HepG2 (cell line): ENCODE measurements around the gene TRIO. TPM values are rescaled to one million over a fixed set of nuclear protein-coding genes. Genes with fewer than 3 reads are reported as not detected.

Experiments used
- ATAC-seq: fragments of 200-7000 bp; cut with Tn5 transposase; 3 replicates; pipeline ENCODE4 v1.9.1; 2020; ENCODE audit warnings: mild to moderate bottlenecking, moderate library complexity
- BruUV-seq: library from RNA; stranded (reverse); fragments of 400-500 nt; replicated peaks from 2 replicates; lab custom pipeline; 2021; lab: Mats Ljungman, UMichigan
- CTCF ChIA-PET: fragments of 300-600 bp; formaldehyde crosslinking; extraction: SDS; loops from one replicate; lab custom pipeline; 2021; ENCODE audit warnings: low total read pairs, inconsistent platforms, low intra/inter-chr PET ratio; lab: Yijun Ruan, JAX
- POLR2A ChIA-PET: fragments of 350-600 bp; sonication (Branson Sonifier 250); formaldehyde crosslinking; loops from one replicate; lab custom pipeline; 2020; ENCODE audit warnings: antibody characterized with exemption, inconsistent platforms; lab: Yijun Ruan, JAX
- DNase-seq: peaks from one replicate; pipeline ENCODE4 v3.0.0-alpha.2; 2015; ENCODE audit warnings: low spot score
- FAIRE-seq: peaks from 3 replicates; lab custom pipeline; 2011; peaks lifted over from hg19 to GRCh38; lab: Jason Lieb, UNC
- H2AFZ ChIP-seq: one replicate; pipeline ENCODE4 v1.6.1; 2011; ENCODE audit warnings: low read length, inconsistent platforms
- H3K27ac ChIP-seq: fragments of 300-600 bp; 3 replicates; pipeline ENCODE4 v1.8.0; 2011; ENCODE audit warnings: mixed run types, mild to moderate bottlenecking, mixed read lengths, low read length, inconsistent platforms; ENCODE audit not compliant: insufficient read depth; ENCODE audit errors: extremely low read length
- H3K27me3 ChIP-seq, 2 experiments: fragments of 200-600 bp in 1 of 2; 2 replicates in 1 of 2; 3 replicates in 1 of 2; pipeline versions ENCODE4 v1.6.0 to v1.8.0; 2011; ENCODE audit warnings: low read length in 2 of 2, mild to moderate bottlenecking in 2 of 2, moderate library complexity in 2 of 2, inconsistent platforms in 1 of 2; ENCODE audit not compliant: insufficient read depth in 2 of 2, control insufficient read depth in 1 of 2
- H3K36me3 ChIP-seq, 2 experiments: fragments of 200-600 bp in 1 of 2; replicated peaks in 1 of 2; 2 replicates in 1 of 2; 3 replicates in 1 of 2; pipeline versions ENCODE4 v1.5.1 to v1.8.0; 2011; ENCODE audit warnings: low read length in 2 of 2, inconsistent platforms in 1 of 2; ENCODE audit not compliant: insufficient read depth in 2 of 2, control insufficient read depth in 1 of 2
- H3K4me1 ChIP-seq: 2 replicates; pipeline ENCODE4 v1.5.1; 2012; ENCODE audit warnings: low read length, inconsistent platforms; ENCODE audit not compliant: insufficient read depth
- H3K4me2 ChIP-seq: 2 replicates; pipeline ENCODE4 v1.6.0; 2011; ENCODE audit warnings: low read depth, low read length, inconsistent platforms
- H3K4me3 ChIP-seq, 3 experiments: fragments of 200-600 bp in 1 of 3; sonication (generic), shearing (Covaris generic) in 1 of 3; replicated peaks in 1 of 3; 2 replicates each; pipeline ENCODE4 v1.5.1; 2011 to 2016; ENCODE audit warnings: low read length in 3 of 3, inconsistent platforms in 2 of 3, low read depth in 2 of 3, mild to moderate bottlenecking in 2 of 3, control low read depth in 1 of 3, mixed read lengths in 1 of 3; ENCODE audit not compliant: insufficient read depth in 1 of 3
- H3K79me2 ChIP-seq: one replicate; pipeline ENCODE4 v1.6.1; 2011; ENCODE audit warnings: low read length, inconsistent platforms; ENCODE audit not compliant: insufficient read depth
- H3K9ac ChIP-seq: 2 replicates; pipeline ENCODE4 v1.6.0; 2011; ENCODE audit warnings: mild to moderate bottlenecking, low read depth, low read length, inconsistent platforms; ENCODE audit not compliant: insufficient read depth
- H3K9me3 ChIP-seq: 2 replicates; pipeline ENCODE4 v1.5.1; 2012; ENCODE audit warnings: mild to moderate bottlenecking, low read length
- H4K20me1 ChIP-seq: 2 replicates; pipeline ENCODE4 v1.6.0; 2011; ENCODE audit warnings: inconsistent platforms, mild to moderate bottlenecking, low read length, moderate library complexity; ENCODE audit not compliant: insufficient read depth
- GMEB1 ChIP-seq: sonication (generic); formaldehyde crosslinking; IDR thresholded peaks from 2 replicates; pipeline ENCODE4 v1.5.1; 2020; ENCODE audit warnings: missing genetic modification reagents, mild to moderate bottlenecking, borderline replicate concordance
- HHEX ChIP-seq: IDR thresholded peaks from 2 replicates; pipeline ENCODE4 v1.6.1; 2016; ENCODE audit warnings: control low read depth
- KDM4B ChIP-seq: sonication (generic); formaldehyde crosslinking; IDR thresholded peaks from 2 replicates; pipeline ENCODE4 v1.4.0; 2020; ENCODE audit warnings: missing genetic modification reagents
- MAF1 ChIP-seq: sonication (generic); formaldehyde crosslinking; IDR thresholded peaks from 2 replicates; pipeline ENCODE4 v1.5.0; 2020; ENCODE audit warnings: missing genetic modification reagents, borderline replicate concordance
- MAFK ChIP-seq, 2 experiments: IDR thresholded peaks in 1 of 2; conservative IDR thresholded peaks in 1 of 2; 2 replicates each; pipeline ENCODE4 v1.6.1; 2011; ENCODE audit warnings: improper control_type of control experiment in 2 of 2, low read length in 2 of 2
- MIER3 ChIP-seq: IDR thresholded peaks from 2 replicates; pipeline ENCODE4 v1.6.1; 2016; ENCODE audit warnings: missing compliant biosample characterization, borderline replicate concordance
- MTF2 ChIP-seq: sonication (generic); formaldehyde crosslinking; IDR thresholded peaks from 2 replicates; pipeline ENCODE4 v1.5.0; 2020; ENCODE audit warnings: missing genetic modification reagents, borderline replicate concordance
- NR3C1 ChIP-seq: sonication (generic); formaldehyde crosslinking; IDR thresholded peaks from 2 replicates; pipeline ENCODE4 v1.4.0; 2020; ENCODE audit warnings: missing genetic modification reagents
- ZBTB37 ChIP-seq: sonication (generic); formaldehyde crosslinking; IDR thresholded peaks from 2 replicates; pipeline ENCODE4 v1.4.0; 2020; ENCODE audit warnings: mild to moderate bottlenecking, missing genetic modification reagents
- ZNF232 ChIP-seq: sonication (generic); formaldehyde crosslinking; IDR thresholded peaks from 2 replicates; pipeline ENCODE4 v1.4.0; 2020; ENCODE audit warnings: missing genetic modification reagents, borderline replicate concordance
- ZNF276 ChIP-seq: sonication (generic); formaldehyde crosslinking; IDR thresholded peaks from 2 replicates; pipeline ENCODE4 v1.4.0; 2020; ENCODE audit warnings: mild to moderate bottlenecking, low read depth, missing genetic modification reagents
- ZNF460 ChIP-seq: sonication (generic); formaldehyde crosslinking; IDR thresholded peaks from 2 replicates; pipeline ENCODE4 v1.5.1; 2020; ENCODE audit warnings: missing genetic modification reagents, mild to moderate bottlenecking, borderline replicate concordance
- ZNF790 ChIP-seq: sonication (generic); formaldehyde crosslinking; IDR thresholded peaks from 2 replicates; pipeline ENCODE4 v1.8.0; 2022; ENCODE audit warnings: missing genetic modification reagents, mild to moderate bottlenecking, borderline replicate concordance
- ZNF816 ChIP-seq: sonication (generic); formaldehyde crosslinking; IDR thresholded peaks from 2 replicates; pipeline ENCODE4 v1.8.0; 2022; ENCODE audit warnings: missing genetic modification reagents, mild to moderate bottlenecking, borderline replicate concordance
- WGBS: methylation state at CpG from one replicate; pipeline ENCODE4 v1.1.6; 2017; ENCODE audit warnings: low lambda C conversion rate; 5-methylcytosine and 5-hydroxymethylcytosine counted together
- in situ Hi-C: cut with HindIII; loops from 2 replicates; pipeline ENCODE4 v1.10.0; 2017; ENCODE audit warnings: low pct_unique_long_range_greater_than_20kb; ENCODE audit not compliant: extremely low pct_ligation_motif_present
- intact Hi-C: fragments of 100-400 bp; cut with micrococcal nuclease; formaldehyde crosslinking; loops from one replicate; pipeline ENCODE4 v1.10.0; 2022; ENCODE audit not compliant: unreplicated experiment
- polyA plus RNA-seq, 8 experiments: library from polyadenylated mRNA; depleted of rRNA in 3 of 8; stranded (reverse) in 7 of 8; unstranded in 1 of 8; fragments of >200 nt; fragmentation: Illumina TruSeq in 4 of 8; extraction: Trizol in 4 of 8; gene quantifications; 2 replicates each; pipeline versions ENCODE4 v1.2.1 to v1.2.3, GENCODE V29; 2011 to 2016; ENCODE audit warnings: low read depth in 4 of 8, missing spikeins in 1 of 8, mixed read lengths in 1 of 8; ENCODE audit not compliant: insufficient read depth in 1 of 8
- total RNA-seq, 5 experiments: library from RNA; depleted of rRNA; stranded (reverse); fragments of >200 nt; fragmentation: Illumina TruSeq; extraction: Trizol; gene quantifications; 2 replicates each; pipeline ENCODE4 v1.2.3, GENCODE V29; 2016; ENCODE audit warnings: low read depth in 1 of 5
- TF ChIP-seq, protein P1 (sequence below): sonication (generic); formaldehyde crosslinking; IDR thresholded peaks from 2 replicates; pipeline ENCODE4 v1.4.0; 2020; ENCODE audit warnings: mild to moderate bottlenecking, missing genetic modification reagents

TRIO gene
- total and polyA plus RNA-seq, 2 of the 13 experiments (the other 11 are each of a cell fraction or from before 2014, with no cell fraction given) = 45.2 to 45.9 TPM

DNA sequence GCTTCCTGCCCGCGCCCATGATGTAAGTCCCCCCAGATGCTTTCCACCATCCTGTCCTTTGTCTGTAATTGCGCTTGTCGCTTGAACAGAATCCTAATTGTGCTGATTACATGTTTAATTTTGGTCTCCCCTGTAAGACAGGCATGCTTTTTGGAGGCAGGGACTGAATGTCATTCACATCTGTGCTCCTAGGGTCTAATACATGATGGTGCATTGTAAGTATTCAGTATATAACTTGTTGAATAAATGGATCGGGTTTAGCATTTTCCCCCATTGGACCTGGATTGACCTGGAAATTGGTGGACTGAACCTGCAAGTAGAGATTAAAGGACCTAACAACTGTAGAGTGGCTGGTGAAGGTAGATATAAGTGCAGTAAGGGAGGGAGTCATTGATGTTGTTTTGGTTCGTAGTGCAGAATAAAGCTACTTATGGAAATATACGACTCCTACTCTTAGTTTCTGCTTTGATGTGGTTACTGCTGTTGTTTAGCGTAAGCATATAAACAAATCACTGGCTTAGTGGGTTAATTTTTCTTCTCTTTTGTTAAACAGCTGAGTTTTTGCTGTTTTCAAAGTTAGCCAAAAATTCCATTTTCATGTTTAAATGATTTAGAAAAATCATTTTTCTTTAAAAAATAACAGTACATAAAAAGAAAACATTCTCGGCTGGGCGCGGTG lies 57.3 kb downstream of the TRIO start (continued):
- TF ChIP-seq MAFK (conservative IDR thresholded peaks at IDR 0.05 in 1 of 2, IDR thresholded peaks at IDR 0.05 in 1 of 2; ENCODE audit: low read length in 2 of 2) (no peak), KDM4B (CRISPR knock-in tag) (no peak), ZNF232 (no peak), ZNF790 (CRISPR knock-in tag) (no peak), MTF2 (no peak), ZNF460 (CRISPR knock-in tag) (no peak), ZBTB37 (no peak), NR3C1 (CRISPR knock-in tag) (no peak), MIER3 (CRISPR knock-in tag) (no peak)
- TF ChIP-seq, protein P1, sequence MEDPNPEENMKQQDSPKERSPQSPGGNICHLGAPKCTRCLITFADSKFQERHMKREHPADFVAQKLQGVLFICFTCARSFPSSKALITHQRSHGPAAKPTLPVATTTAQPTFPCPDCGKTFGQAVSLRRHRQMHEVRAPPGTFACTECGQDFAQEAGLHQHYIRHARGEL (CRISPR knock-in tag) = no peak
- TF ChIP-seq, all 625 proteins: peak for 0

GRCh38 chr5:14201325-14202045 lies 58.3 kb downstream of the TRIO start:
- BruUV-seq = no TSS peak
- in situ Hi-C loops = no loop called here

More at GRCh38 chr5:14201325-14202045, 58.3 kb downstream of the TRIO start:
- no peak overlapping the region for H3K27ac ChIP-seq
- no peaks in the 10 kb centered on the region for H4K20me1 ChIP-seq
- DNase-seq (no peak), FAIRE-seq (no peak), ATAC-seq (no peak)
- H3K9ac ChIP-seq = no peak overlapping the region
- TF ChIP-seq ZNF816 (CRISPR knock-in tag) = no peak
- no peak for TF ChIP-seq ZNF276 (CRISPR knock-in tag)
- no peak for TF ChIP-seq HHEX (CRISPR knock-in tag)
- no peak for TF ChIP-seq GMEB1 (CRISPR knock-in tag)
- no peak for TF ChIP-seq MAF1
- H3K36me3 ChIP-seq = no peaks in the 10 kb centered on the region
- WGBS = 96% methylated on average over 7 of the region's 7 CpGs
- ChIA-PET CTCF (no interaction called here), POLR2A (no interaction called here)
- no peak overlapping the region for H2AFZ ChIP-seq
- no peaks in the 10 kb centered on the region for H3K27me3 ChIP-seq
- H3K4me2 ChIP-seq = no peak overlapping the region
- intact Hi-C loops = no loop called here
- H3K4me1 ChIP-seq = peaks cover 48% of the 10 kb centered on the region
- H3K9me3 ChIP-seq = no peaks in the 10 kb centered on the region
- no peak overlapping the region for H3K4me3 ChIP-seq
- H3K79me2 ChIP-seq = peaks cover 90% of the 10 kb centered on the region
